Fibroblast of lung (primary cell): ENCODE results near the gene NAP1L1.

Experiments
- CTCF ChIP-seq, 2 donors: IDR thresholded peaks in 1 of 2; conservative IDR thresholded peaks in 1 of 2; 1 replicate in 1 of 2; 2 replicates in 1 of 2; pipeline ENCODE4 v1.5.1; 2011 to 2012; ENCODE audit warnings: low read length in 2 of 2, control low read depth in 1 of 2, inconsistent platforms in 1 of 2, low read depth in 1 of 2, mild to moderate bottlenecking in 1 of 2
- EZH2 ChIP-seq: IDR thresholded peaks from 2 replicates; pipeline ENCODE4 v1.5.1; 2012; ENCODE audit warnings: low read length, control low read depth, mild to moderate bottlenecking; ENCODE audit errors: missing control alignments

- TF ChIP-seq CTCF (conservative IDR thresholded peaks at IDR 0.05 in 1 of 2, IDR thresholded peaks at IDR 0.05 in 1 of 2; ENCODE audit: low read depth in 1 of 2, low read length in 2 of 2) (no peak), EZH2 (no peak)
Measured at GRCh38 chr12:76047742-76048141, 36.7 kb downstream of the NAP1L1 start.
